ENCODE measurements around the gene ZNF134. TPM values are rescaled to one million over a fixed set of nuclear protein-coding genes. Genes with fewer than 3 reads are reported as not detected.

ZNF134 gene
- total and polyA plus RNA-seq, 9 of the 15 experiments (the other 6 are each of a cell fraction or from before 2014, with no cell fraction given), result 1.3 to 10.0 (median 5.7) TPM

DNA sequence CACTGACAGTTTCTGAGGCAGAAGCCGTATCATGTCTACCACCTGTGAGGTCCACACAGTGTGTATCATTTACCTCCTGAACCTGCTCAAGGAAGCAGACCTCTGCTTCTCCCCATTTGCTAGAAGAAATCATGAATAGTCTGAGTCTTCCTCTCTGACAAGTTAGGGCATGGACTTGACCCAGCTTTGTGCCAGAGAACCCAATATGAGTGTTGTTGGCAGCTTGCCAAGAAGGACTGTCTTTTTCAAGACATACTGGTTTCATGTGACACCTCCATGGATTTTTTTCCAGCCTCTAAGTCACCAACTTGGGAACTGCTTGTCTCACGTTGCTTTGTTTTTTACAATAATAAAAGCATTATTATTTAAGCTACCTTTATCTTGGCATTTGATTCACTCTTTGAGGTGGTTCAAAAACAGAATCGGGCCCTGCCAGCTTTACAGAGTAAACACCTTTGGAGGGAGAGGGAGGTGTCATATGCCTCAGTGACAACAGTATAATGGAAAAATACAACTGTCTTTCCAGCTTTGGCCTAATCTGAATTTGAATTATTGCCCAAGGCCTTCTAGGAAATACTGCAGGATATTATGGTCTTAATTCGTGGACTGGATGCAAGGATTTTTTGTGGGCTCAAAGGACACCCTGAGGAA lies 28.5 kb downstream of the ZNF134 start (continued):
- TF ChIP-seq RAD21 (CRISPR knock-in tag; conservative IDR thresholded peaks at IDR 0.05 in 1 of 2, IDR thresholded peaks at IDR 0.05 in 1 of 2), result peak in 1 of 2 experiments; percentile 12; a peak in 1 of 4 replicates

- ChIA-PET POLR2A (no interaction called here), CTCF (ENCODE audit: low intra/inter-chr PET ratio) (no interaction called here)
- Histone ChIP-seq H3K36me3 (ENCODE audit: control insufficient read depth, insufficient read depth, low read length) (peaks cover 27% of the 10 kb centered on the region), H3K27ac (ENCODE audit: extremely low read depth, low read depth, low read length) (no peak overlapping the region), H3K27me3 (ENCODE audit: control insufficient read depth in 2 of 2, insufficient read depth in 2 of 2, low read length in 2 of 2) (no peaks in the 10 kb centered on the region), H3K9me3 (replicated peaks; ENCODE audit: control insufficient read depth, insufficient read depth, low read depth, low read length) (peaks cover 22% of the 10 kb centered on the region), H3K79me2 (ENCODE audit: control insufficient read depth, insufficient read depth, low read length) (no peaks in the 10 kb centered on the region), H4K20me1 (replicated peaks; ENCODE audit: control insufficient read depth, insufficient read depth, low read length) (no peaks in the 10 kb centered on the region), H3K9me1 (ENCODE audit: control insufficient read depth, insufficient read depth, low read length) (no peaks in the 10 kb centered on the region), H3K9ac (ENCODE audit: insufficient read depth in 1 of 2, low read depth in 2 of 2, low read length in 2 of 2) (no peak overlapping the region), H3K4me2 (ENCODE audit: insufficient read depth, low read length) (no peak overlapping the region), H3K4me1 (replicated peaks in 1 of 2; ENCODE audit: control insufficient read depth in 2 of 2, insufficient read depth in 2 of 2, low read length in 2 of 2) (no peaks in the 10 kb centered on the region; a peak in 1 of 5 replicates), H2AFZ (ENCODE audit: low read depth, low read length) (no peak overlapping the region), H3K4me3 (no peak overlapping the region)
- ATAC-seq (no peak), DNase-seq (ENCODE audit: extremely low read depth in 1 of 4, low spot score in 3 of 4) (no peak), FAIRE-seq (no peak)
- TF ChIP-seq HDGF (IDR thresholded peaks at IDR 0.05) (no peak), C11orf30 (IDR thresholded peaks at IDR 0.05; ENCODE audit: low read depth) (peak; percentile 39), RBM22 (IDR thresholded peaks at IDR 0.05; ENCODE audit: low read depth, low read length, poor library complexity, severe bottlenecking) (no peak), ETV1 (tag; conservative IDR thresholded peaks at IDR 0.05; ENCODE audit: low read depth) (no peak), SIX5 (IDR thresholded peaks at IDR 0.05; ENCODE audit: borderline replicate concordance in 1 of 2, insufficient read depth in 1 of 2, low read depth in 1 of 2, low read length in 2 of 2) (no peak), ZNF316 (IDR thresholded peaks at IDR 0.05) (peak; percentile 69; the same call in 1 of the 2 replicates)
- TF ChIP-seq, protein P1, sequence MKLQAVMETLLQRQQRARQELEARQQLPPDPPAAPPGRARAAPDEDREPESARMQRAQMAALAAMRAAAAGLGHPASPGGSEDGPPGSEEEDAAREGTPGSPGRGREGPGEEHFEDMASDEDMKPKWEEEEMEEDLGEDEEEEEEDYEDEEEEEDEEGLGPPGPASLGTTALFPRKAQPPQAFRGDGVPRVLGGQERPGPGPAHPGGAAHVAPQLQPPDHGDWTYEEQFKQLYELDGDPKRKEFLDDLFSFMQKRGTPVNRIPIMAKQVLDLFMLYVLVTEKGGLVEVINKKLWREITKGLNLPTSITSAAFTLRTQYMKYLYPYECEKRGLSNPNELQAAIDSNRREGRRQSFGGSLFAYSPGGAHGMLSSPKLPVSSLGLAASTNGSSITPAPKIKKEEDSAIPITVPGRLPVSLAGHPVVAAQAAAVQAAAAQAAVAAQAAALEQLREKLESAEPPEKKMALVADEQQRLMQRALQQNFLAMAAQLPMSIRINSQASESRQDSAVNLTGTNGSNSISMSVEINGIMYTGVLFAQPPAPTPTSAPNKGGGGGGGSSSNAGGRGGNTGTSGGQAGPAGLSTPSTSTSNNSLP (IDR thresholded peaks at IDR 0.05; ENCODE audit: borderline replicate concordance, low read depth, low read length), result no peak
- intact Hi-C loops (cut with micrococcal nuclease) (no loop called here), in situ Hi-C loops (cut with MboI) (no loop called here)
- BruUV-seq (replicated peaks), result no TSS peak
Observed at GRCh38 chr19:57643734-57644133, 29.7 kb downstream of the ZNF134 start.
